GM21576 (cell line): Measurements from ENCODE around the gene SAE1.
"Not testable (repeated sequence)": the region's sequence is repeated elsewhere in the genome, so short reads cannot be mapped to it uniquely, and the experiment has no call there.

Experiments used
- ATAC-seq: cut with Tn5 transposase; IDR thresholded peaks from one replicate; pipeline ENCODE4 v1.9.1; 2021; ENCODE audit warnings: mild to moderate bottlenecking, moderate library complexity; ENCODE audit not compliant: unreplicated experiment

The SAE1 gene

GRCh38 chr19:47125669-47125938, 5.0 kb upstream of the SAE1 start:
- ATAC-seq: no peak

GRCh38 chr19:47129579-47129978, 1.1 kb upstream of the SAE1 start:
- ATAC-seq: no peak

GRCh38 chr19:47130120-47130588, 481 bp upstream of the SAE1 start:
- ATAC-seq: no peak

- ATAC-seq: no peak
Measured at GRCh38 chr19:47132194-47132852, 1.7 kb downstream of the SAE1 start.

- no peak for ATAC-seq
Measured at GRCh38 chr19:47133021-47133471, 2.4 kb downstream of the SAE1 start.

- ATAC-seq: no peak
Measured at GRCh38 chr19:47134545-47134944, 3.9 kb downstream of the SAE1 start.

- no peak for ATAC-seq
Measured at GRCh38 chr19:47135156-47135555, 4.5 kb downstream of the SAE1 start.

GRCh38 chr19:47141252-47141651, 10.6 kb downstream of the SAE1 start:
- not testable (repeated sequence) for ATAC-seq

GRCh38 chr19:47141695-47142094, 11.1 kb downstream of the SAE1 start:
- ATAC-seq: no peak

- no peak for ATAC-seq
Measured at GRCh38 chr19:47142779-47143178, 12.1 kb downstream of the SAE1 start.

GRCh38 chr19:47143322-47144073, 12.9 kb downstream of the SAE1 start:
- no peak for ATAC-seq

GRCh38 chr19:47144630-47145029, 14.0 kb downstream of the SAE1 start:
- ATAC-seq: no peak

GRCh38 chr19:47145639-47146486, 15.2 kb downstream of the SAE1 start:
- ATAC-seq: no peak

GRCh38 chr19:47146920-47147319, 16.3 kb downstream of the SAE1 start:
- ATAC-seq: no peak

GRCh38 chr19:47151627-47152026, 21.0 kb downstream of the SAE1 start:
- no peak for ATAC-seq

- ATAC-seq: no peak
Measured at GRCh38 chr19:47152205-47152604, 21.6 kb downstream of the SAE1 start.

- ATAC-seq: no peak
Measured at GRCh38 chr19:47152632-47153031, 22.0 kb downstream of the SAE1 start.

GRCh38 chr19:47153266-47153665, 22.6 kb downstream of the SAE1 start:
- no peak for ATAC-seq

- no peak for ATAC-seq
Measured at GRCh38 chr19:47155148-47155547, 24.5 kb downstream of the SAE1 start.

- no peak for ATAC-seq
Measured at GRCh38 chr19:47156861-47157430, 26.3 kb downstream of the SAE1 start.
